ENCODE results near the gene URI1.

URI1 gene, protein sequence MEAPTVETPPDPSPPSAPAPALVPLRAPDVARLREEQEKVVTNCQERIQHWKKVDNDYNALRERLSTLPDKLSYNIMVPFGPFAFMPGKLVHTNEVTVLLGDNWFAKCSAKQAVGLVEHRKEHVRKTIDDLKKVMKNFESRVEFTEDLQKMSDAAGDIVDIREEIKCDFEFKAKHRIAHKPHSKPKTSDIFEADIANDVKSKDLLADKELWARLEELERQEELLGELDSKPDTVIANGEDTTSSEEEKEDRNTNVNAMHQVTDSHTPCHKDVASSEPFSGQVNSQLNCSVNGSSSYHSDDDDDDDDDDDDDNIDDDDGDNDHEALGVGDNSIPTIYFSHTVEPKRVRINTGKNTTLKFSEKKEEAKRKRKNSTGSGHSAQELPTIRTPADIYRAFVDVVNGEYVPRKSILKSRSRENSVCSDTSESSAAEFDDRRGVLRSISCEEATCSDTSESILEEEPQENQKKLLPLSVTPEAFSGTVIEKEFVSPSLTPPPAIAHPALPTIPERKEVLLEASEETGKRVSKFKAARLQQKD

GRCh38 chr19:29941828-29942403, at the start of gene URI1:
Gene URI1, plus strand, starts transcription at chr19:29942239. Its CDS starts 309 bp downstream, at chr19:29942548.
- TF ChIP-seq, protein P1, sequence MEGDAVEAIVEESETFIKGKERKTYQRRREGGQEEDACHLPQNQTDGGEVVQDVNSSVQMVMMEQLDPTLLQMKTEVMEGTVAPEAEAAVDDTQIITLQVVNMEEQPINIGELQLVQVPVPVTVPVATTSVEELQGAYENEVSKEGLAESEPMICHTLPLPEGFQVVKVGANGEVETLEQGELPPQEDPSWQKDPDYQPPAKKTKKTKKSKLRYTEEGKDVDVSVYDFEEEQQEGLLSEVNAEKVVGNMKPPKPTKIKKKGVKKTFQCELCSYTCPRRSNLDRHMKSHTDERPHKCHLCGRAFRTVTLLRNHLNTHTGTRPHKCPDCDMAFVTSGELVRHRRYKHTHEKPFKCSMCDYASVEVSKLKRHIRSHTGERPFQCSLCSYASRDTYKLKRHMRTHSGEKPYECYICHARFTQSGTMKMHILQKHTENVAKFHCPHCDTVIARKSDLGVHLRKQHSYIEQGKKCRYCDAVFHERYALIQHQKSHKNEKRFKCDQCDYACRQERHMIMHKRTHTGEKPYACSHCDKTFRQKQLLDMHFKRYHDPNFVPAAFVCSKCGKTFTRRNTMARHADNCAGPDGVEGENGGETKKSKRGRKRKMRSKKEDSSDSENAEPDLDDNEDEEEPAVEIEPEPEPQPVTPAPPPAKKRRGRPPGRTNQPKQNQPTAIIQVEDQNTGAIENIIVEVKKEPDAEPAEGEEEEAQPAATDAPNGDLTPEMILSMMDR (IDR thresholded peaks at IDR 0.05) = no peak

DNA sequence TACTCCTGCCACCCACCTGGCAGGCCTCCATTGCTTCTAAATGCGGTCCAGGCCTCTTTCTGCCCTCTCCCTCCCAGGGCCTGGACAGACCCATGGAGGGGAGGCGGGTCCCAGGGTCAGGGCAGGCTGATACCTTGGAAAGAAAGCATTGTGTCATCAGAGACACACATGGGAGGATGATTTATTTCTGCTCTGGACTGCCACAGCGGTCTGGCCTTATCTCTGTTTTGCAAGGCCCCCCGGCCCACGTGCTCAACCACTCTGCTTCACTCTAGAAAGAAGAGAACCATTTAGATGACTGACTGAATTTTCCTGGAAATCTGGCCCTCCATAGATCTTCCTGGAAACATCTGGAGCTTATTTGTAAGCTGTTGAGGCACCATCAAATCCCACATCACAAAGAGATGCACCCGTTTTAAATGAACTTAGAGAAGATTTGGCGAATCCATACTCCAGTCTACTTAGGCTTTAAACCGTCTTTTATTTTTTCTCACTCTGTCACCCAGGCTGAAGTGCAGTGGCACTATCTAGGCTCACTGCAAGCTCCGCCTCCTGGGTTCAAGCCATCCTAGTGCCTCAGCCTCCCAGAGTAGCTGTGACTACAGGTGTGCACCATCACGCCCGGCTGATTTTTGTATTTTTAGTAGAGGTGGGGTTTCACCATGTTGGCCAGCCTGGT, 48.3 kb upstream of the URI1 start:
- TF ChIP-seq, protein P1 (IDR thresholded peaks at IDR 0.05) = no peak

DNA sequence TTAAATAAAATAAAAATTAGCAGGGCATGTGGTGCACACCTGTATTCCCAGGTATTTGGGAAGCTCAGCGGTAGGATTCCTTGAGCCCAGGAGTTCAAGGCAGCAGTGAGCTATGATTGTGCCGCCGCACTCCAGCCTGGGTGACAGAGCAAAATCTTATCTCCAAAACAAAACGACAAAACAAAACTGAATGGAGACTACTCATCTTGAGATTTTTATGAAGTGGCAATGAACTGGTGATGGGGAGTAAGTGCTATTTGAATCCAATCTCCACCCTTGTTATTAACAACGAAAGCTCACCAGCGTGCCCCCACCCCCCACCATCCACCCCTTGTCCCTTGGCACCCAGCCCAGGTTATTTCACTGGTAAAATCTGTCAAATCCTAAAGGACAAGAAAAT, 45.2 kb upstream of the URI1 start:
- TF ChIP-seq, protein P1 (IDR thresholded peaks at IDR 0.05) = no peak

GRCh38 chr19:29897466-29897865, 44.6 kb upstream of the URI1 start:
- TF ChIP-seq, protein P1 (IDR thresholded peaks at IDR 0.05) = no peak

DNA sequence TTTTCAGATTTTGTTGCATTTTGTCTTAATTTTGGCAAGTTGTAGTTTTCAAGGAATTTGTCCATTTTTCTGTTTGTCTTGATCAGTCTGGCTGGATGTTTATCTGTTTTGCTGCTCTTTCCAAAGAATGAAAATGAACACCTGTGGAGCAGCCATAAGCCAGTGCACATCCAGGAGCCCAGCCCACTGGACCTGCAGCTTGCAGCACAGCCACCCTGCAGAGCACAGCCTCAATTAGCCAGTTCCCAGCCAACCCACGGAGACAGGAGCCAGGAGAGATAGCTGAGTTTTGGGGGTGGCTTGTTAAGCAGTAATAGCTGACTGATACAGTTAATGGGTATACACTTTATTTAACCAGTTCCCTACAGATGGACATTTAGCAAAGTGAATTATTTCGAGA, 38.0 kb upstream of the URI1 start:
- TF ChIP-seq, protein P1 (IDR thresholded peaks at IDR 0.05) = no peak

DNA sequence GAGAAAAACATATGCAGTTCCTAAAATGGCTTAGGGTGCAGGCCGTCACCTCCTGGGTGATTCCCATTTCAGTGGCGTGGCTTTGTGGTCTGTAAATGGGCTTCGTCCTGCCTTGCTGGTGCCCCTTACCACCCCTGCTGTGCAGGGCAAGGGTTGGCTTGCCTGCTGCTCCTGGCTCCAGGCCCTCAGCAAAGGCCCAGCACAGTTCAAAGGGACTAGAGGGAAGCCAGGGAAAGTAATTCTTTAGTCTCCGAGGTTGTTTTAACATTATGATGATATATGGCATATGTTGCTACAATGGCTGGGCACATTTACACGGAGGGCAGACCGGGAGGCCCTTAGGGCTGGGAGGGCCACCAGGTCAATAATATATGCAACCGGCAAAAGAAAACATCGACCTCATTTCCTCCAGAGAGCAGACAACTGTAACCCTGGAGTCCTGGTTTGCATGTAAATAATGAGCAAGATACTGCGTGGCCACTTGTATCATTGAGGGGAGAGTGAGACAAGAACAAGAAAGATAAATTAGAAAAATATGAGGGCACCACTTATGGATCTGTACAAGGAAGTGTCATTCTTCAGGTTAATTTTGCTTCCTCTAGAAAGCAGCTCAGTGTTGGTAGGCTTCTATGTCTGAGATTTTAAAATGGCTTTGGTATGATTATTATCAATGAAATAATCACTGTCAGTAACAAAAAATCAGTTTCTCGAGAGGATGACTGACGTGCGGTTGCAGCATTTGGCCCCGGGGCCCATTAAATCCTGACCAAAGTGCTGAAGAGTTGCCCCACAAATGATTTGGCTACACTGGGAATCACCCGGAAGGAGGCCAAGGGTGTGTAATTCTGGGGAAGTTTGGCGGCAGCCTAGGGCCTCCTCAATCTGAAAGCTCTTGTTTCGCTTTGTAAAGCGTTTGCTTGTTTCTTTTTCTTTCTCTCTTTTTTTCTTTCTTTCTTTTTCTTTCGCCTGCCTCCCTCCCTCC, 32.8 kb upstream of the URI1 start:
- TF ChIP-seq, protein P1 (IDR thresholded peaks at IDR 0.05) = no peak
